ENCODE data around the gene NUP153.

DNA sequence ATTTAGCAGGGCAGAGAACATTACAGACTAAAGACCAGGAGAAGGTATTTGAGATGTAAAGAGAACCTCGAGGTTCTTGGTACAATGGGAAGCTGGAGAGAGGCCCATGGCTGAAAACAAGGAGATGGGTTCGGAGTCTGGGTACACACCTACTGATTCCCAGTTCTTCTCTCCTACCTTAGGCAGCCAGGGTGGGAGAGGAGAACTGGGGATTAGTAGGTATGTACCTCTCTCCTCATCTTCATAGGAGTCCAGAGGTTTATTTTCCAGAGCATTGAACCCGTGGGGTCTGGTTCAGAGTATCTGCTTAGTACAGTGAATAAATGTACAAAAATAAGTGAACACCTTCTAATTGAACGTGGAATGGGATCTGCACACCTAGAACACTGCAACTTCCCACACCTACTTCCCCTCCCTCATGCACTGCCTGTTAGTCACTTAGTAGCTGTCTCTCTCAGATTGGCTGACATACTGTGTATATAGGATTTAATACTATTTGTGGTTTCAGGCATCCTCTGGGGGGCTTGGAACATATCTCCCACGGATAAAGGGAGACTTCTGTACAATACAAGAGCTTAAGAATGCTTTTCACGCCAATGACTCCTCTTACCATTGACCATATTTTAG, 23.5 kb upstream of the NUP153 start:
- TF ChIP-seq ZNF121 (CRISPR knock-in tag; IDR thresholded peaks at IDR 0.05), result no peak
- TF ChIP-seq, protein P1, sequence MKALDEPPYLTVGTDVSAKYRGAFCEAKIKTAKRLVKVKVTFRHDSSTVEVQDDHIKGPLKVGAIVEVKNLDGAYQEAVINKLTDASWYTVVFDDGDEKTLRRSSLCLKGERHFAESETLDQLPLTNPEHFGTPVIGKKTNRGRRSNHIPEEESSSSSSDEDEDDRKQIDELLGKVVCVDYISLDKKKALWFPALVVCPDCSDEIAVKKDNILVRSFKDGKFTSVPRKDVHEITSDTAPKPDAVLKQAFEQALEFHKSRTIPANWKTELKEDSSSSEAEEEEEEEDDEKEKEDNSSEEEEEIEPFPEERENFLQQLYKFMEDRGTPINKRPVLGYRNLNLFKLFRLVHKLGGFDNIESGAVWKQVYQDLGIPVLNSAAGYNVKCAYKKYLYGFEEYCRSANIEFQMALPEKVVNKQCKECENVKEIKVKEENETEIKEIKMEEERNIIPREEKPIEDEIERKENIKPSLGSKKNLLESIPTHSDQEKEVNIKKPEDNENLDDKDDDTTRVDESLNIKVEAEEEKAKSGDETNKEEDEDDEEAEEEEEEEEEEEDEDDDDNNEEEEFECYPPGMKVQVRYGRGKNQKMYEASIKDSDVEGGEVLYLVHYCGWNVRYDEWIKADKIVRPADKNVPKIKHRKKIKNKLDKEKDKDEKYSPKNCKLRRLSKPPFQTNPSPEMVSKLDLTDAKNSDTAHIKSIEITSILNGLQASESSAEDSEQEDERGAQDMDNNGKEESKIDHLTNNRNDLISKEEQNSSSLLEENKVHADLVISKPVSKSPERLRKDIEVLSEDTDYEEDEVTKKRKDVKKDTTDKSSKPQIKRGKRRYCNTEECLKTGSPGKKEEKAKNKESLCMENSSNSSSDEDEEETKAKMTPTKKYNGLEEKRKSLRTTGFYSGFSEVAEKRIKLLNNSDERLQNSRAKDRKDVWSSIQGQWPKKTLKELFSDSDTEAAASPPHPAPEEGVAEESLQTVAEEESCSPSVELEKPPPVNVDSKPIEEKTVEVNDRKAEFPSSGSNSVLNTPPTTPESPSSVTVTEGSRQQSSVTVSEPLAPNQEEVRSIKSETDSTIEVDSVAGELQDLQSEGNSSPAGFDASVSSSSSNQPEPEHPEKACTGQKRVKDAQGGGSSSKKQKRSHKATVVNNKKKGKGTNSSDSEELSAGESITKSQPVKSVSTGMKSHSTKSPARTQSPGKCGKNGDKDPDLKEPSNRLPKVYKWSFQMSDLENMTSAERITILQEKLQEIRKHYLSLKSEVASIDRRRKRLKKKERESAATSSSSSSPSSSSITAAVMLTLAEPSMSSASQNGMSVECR (CRISPR knock-in tag; IDR thresholded peaks at IDR 0.05; ENCODE audit: borderline replicate concordance), result no peak
- TF ChIP-seq, protein P2, sequence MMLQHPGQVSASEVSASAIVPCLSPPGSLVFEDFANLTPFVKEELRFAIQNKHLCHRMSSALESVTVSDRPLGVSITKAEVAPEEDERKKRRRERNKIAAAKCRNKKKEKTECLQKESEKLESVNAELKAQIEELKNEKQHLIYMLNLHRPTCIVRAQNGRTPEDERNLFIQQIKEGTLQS (CRISPR knock-in tag; conservative IDR thresholded peaks at IDR 0.05), result no peak
- TF ChIP-seq, protein P3, sequence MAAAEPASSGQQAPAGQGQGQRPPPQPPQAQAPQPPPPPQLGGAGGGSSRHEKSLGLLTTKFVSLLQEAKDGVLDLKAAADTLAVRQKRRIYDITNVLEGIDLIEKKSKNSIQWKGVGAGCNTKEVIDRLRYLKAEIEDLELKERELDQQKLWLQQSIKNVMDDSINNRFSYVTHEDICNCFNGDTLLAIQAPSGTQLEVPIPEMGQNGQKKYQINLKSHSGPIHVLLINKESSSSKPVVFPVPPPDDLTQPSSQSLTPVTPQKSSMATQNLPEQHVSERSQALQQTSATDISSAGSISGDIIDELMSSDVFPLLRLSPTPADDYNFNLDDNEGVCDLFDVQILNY (CRISPR knock-in tag; IDR thresholded peaks at IDR 0.05), result no peak

Measured in WTC11 (cell line).